ENCODE measurements around the gene ESYT3.

DNA sequence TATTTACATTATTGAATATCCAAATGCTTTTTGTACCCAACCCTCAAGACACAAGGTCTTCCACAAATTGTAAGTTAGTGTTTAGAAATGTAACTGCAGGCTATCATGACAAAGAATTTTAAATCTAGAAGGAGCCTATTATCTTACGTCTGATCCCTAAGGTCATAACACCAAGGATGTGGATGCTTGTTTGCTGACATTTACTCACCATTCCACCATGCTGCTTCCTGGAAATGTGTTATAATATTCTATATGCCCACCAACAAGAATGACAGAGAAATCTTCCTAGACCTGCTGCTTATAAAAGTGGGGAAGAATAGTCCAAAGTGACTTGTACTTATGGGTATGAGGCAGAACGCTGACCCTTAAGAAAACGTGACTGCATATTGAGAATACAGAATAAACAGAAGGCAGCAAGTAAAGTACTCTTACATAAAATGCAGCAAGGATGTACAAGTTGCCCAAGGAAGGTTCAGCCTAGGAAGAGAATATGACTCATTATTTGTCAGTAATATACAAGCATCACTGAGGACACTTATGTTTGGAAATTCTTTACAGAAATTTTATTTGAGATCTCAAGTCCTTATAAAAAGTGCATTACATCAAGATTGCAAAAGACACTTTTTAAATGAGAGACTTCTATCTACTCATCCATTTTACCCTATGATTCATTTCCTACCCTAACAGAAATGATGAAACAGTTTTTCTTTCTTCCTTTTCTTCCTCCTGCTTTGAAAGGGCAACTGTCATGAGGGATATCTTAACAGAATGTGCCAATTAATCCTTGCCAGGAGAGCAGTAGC lies 59.6 kb downstream of the ESYT3 start:
- TF ChIP-seq, protein P1, sequence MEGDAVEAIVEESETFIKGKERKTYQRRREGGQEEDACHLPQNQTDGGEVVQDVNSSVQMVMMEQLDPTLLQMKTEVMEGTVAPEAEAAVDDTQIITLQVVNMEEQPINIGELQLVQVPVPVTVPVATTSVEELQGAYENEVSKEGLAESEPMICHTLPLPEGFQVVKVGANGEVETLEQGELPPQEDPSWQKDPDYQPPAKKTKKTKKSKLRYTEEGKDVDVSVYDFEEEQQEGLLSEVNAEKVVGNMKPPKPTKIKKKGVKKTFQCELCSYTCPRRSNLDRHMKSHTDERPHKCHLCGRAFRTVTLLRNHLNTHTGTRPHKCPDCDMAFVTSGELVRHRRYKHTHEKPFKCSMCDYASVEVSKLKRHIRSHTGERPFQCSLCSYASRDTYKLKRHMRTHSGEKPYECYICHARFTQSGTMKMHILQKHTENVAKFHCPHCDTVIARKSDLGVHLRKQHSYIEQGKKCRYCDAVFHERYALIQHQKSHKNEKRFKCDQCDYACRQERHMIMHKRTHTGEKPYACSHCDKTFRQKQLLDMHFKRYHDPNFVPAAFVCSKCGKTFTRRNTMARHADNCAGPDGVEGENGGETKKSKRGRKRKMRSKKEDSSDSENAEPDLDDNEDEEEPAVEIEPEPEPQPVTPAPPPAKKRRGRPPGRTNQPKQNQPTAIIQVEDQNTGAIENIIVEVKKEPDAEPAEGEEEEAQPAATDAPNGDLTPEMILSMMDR (conservative IDR thresholded peaks at IDR 0.05 in 1 of 2, IDR thresholded peaks at IDR 0.05 in 1 of 2; ENCODE audit: low read depth in 1 of 2, low read length in 2 of 2), result no peak
- TF ChIP-seq EZH2 (IDR thresholded peaks at IDR 0.05; ENCODE audit: low read length, missing control alignments), result no peak

Measured in fibroblast of lung (primary cell).